Right renal cortex interstitium (tissue), 3 donors: ENCODE results near the gene UNC5B. TPM values are rescaled to one million over a fixed set of nuclear protein-coding genes. Genes with fewer than 3 reads are reported as not detected.
"Not testable (repeated sequence)": the region's sequence is repeated elsewhere in the genome, so short reads cannot be mapped to it uniquely, and the experiment has no call there.

Experiments used
- DNase-seq, 3 donors: peaks; one replicate each; pipeline ENCODE4 v3.0.0-alpha.2; 2013; ENCODE audit warnings: low read depth in 3 of 3, low spot score in 2 of 3
- polyA plus RNA-seq, 3 donors: library from polyadenylated mRNA; unstranded; fragments of 120-200 nt; gene quantifications; one replicate each; pipeline ENCODE4 v1.2.1, GENCODE V29; 2013; ENCODE audit not compliant: insufficient read length in 3 of 3

Gene UNC5B
- polyA plus RNA-seq, 3 donors = 48.3 to 65.0 (median 49.0) TPM

DNA sequence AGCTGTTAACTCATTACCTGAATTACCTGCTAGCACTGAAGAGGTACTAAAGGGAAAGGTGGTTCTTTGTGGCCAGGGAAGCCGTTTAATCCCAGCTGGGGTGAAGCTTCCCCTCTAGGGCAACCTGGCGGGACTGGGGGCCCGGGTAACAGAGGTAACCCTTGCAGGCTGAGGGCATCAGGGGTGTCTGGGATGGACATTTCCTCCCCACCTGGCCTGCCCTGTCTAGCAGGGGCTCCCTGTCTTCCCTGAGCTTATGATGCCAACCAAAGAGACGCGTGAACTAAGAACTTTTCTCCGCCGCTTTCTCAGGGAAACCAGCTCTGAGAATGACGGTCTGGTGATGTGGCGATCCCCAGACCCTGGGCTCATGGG lies 52.8 kb downstream of the UNC5B start:
- no peak for DNase-seq

DNA sequence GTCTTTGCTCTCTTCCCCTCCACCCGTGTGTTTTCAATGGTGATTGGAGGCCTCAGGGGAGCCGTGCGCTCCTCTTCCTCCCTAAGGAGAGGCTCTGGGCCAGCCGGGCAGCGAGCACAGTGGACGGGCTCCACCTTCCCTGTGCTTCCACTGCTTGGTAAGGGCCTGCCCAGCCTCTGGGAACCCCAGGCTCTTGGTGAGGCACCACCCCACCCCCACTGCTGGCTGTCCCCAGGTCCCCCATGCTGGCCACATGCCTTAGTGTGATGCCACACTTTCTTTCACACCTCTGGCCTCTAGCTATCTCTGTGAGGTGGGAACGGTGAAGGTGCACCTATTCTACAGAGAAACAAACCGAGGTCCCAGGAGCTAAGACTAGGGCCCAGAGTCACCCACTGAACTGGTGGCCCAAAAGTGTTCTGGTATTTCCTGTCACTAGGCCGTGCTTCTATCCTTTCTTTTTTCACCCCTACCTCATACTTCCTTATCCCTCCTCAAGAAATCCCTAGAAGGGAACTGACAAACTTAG lies 53.3 kb downstream of the UNC5B start:
- no peak for DNase-seq

DNA sequence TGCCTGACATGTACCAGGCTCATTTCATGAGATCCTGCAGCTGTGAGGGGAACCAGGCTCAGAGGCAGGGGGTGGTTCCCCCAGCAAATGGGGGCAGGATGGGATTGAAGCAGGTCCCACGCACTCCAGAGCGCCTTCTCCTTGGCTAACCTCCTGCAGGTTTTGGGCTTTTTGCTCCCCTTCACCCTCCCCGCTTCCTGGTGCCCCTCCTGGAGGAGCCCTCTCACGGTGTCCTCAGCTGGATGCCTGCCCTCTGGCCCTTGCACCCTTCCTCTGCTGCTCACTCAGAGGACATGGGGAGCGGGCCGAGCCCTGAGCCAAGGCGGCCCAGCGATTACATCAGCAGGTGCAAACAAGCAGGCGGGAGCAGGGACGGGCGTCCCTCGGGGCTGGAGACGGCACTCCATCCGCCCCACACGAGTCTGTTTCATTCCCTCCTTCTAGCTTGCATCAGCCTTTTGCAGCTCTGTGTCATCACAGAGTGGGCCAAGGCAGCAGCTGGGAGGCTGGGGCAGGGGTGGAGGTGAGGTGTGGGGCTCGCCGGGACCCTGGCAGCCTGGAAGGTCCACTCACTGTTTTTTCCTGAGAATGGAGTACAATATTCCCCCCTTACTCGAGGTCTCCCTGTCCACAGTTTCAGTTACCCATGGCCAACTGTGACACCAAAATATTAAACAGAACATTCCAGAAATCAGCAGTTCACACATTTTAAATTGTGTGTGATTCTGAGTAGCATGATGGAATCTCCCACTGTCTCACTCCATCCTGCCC lies 54.0 kb downstream of the UNC5B start:
- DNase-seq = no peak

DNA sequence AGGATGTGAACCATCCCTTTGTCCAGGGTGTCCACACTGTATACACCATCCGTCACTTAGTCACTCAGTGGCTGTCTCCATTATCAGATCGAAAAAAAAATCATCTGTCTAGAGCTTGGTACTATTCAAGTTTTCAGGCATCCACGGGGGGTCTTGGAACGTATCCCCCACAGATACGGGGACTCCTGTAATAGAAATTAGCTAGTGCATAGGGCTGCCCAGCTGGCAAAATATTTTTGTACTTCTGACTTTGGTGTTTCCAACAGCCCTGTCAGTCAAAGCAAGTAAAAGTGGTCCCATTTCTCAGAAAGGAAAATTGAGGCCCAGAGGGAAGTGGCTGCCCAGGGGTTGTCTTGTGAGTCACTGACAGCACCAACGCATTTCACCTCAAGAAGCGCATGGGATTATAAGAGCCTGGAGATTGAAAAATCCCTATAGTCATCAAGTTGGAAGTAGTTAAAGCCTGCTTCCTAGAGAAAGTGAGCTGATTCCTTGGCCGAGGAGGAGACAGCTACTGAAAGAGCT lies 54.6 kb downstream of the UNC5B start:
- no peak for DNase-seq

DNA sequence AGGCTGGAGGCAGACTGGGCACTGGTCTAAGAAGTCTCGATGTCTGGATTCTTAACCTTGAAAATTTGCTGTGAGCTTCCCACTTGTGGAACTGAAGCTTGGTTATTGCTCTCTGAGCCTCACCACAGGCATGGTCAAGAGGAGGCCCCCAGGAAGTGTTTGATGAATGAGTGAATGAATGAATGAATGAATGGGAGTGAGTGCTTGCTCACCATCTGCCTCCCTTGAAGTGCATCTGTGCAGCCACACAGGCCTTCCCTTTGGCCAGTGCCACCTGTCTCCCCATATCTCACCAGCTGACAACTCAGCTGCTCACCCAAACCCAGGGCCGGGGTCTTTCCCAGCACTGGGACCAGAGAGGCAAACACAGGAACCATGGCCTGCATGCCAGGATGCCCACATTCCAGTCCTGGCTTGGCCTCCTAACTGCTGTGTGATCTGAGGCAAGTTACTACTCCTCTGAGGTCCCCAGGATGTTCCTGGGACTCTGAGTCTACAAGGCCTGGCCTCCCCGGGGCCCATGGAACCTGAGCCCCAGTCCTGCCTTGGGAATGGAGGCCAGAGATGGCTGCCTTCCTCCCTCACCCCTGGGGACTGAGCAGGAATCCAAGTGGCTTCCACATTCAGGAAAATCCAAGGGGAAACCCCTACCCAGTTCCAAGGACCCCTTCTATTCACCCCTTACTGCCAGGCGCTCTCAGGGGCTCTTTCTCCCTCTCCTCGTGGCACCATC lies 55.3 kb downstream of the UNC5B start:
- no peak for DNase-seq

DNA sequence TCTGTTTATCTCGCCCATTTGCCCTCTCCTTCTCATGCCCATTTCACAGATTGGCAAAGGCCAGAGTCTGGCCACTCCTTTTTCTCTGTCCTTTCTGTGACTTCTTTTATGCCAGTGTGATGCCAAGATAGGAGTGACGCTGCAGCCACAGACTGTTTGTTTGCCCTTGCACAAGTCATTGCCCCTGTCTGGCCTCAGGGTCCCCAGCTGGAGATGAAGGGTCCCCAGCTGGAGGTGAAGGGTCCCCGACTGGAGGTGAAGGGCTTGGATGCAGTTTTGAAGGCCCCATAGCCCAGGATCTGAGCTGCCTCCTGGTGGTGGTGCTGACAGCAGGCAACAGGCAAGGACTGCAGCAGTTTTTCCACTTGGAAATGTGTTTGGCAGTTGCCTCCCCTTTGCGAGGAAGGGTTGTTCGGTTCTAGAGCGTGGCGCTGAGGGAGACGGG lies 55.9 kb downstream of the UNC5B start:
- no peak for DNase-seq

DNA sequence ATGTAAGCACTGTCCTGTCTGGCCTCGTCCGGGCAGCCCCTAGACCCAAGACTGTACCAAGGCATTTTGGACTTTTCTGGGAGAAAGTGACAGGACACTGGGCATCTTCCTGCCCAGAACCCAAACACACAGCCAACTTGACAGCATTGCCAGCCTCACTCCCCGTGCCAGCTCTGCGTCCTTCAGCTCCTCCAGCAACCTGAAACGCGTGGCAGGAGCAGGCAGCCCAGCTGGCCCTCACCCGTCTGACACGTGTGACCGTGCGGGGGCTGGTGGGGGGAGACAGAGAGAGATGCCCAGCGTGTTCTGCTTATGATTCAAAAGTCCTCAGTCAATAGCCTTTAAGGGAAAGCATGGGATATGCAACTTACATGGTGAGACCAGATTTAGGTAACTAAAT lies 56.4 kb downstream of the UNC5B start:
- DNase-seq = no peak

DNA sequence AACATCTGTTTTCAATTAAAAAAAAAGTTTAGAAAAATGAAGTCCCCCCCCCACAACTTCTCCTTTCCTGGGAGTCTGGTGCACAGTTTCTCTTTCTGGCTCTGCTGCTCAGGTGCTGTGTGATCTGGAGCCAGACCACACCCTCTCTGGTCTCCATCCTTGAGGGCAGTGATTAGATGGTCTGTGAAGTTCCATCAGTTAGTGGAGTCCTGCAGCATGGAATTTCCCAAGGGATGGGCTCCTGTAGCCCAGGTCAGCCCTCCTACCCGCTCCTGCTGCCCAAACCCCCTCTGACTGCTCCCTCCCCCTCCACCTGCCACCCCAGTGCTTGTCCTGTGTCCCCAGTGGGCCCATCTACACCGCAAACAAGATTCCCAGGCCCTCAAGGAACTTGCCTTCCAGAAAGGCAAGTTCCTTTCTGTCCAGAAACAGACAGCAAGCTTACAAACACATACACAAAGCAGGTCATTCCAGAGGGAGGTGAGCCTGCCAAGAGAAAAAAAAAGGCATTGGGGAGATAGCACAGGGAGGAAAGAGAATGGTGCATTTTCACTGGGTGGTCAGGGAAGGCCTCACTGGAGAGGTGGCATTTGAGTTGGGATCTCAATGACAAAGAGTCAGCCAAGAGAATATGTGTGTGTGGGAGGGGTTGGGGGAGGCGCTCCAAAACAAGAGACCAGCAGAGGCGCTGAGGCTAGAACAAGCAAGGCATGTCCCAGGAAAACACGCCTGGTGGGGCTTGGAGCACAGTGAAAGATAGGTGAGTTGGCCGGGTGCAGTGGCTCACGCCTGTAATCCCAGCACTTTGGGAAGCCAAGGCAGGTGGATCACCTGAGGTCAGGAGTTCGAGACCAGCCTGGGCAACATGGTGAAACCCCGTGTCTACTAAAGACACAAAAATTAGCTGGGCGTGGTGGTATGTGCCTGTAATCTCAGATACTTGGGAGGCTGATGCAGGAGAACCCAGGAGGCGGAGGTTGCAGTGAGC lies 57.2 kb downstream of the UNC5B start:
- DNase-seq = no peak

DNA sequence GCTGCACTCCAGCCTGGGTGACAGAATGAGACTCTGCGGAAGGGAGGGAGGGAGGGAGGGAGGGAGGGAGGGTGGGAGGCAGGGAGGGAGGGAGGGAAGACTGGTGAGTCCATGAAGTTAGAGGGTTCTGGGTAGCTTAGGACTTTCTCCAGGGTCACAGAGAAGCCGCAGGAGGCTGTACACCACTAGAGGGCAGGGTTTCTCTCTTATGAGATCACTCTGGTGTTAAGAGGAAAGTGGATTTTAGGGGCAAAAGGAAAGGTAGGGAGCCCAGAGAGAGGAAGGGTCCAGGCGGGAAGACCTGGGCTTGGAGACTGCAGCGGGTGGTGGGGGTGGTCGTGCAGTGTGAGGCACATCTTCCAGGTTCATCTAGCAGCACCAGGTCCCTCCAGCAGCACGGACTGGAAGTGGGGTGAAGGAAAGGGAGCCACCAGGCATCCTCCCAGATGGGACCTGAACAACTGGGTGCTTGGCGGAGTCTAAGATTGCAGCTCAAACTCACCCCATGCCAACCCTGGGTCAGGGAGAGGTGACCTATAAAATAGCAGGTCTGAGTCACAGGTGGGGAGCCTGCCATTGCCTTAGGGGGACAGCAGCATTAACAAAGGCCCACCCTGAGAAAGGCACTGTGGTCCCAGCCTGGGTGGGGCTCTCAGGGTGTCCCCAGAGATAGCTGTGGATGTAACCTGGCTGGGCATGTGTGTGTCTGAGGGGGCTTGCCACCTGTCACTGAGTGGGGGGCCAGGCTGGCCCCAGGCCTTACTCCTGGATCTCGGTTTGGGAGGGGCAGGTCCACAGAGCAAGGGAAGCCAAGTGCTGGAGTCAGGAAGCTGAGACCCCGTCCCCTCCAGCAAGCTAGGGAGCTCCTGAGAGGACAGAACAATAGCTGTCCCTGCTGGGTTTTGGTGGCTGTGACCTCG lies 58.2 kb downstream of the UNC5B start:
- peak in 1 of 3 donors; percentile 69 for DNase-seq

DNA sequence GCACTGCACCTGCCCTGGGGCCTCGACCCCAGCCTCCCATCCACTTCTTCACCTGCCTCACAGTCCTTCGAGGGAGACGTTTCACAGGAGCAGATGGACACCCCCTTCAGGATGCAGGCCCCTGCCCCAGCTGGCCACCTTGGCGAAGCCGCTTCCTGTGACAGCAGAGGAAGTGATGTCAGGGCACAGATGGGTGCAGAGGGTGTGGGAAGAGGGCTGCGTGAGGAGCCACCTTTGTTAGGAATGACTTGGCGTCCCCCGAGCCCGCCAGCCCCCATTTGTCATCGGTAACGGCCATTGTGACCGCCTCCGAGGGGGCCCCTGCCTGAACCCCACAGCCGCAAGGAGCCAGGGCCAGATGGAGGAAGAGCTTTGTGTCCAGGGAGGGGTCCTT lies 59.3 kb downstream of the UNC5B start:
- DNase-seq = no peak

DNA sequence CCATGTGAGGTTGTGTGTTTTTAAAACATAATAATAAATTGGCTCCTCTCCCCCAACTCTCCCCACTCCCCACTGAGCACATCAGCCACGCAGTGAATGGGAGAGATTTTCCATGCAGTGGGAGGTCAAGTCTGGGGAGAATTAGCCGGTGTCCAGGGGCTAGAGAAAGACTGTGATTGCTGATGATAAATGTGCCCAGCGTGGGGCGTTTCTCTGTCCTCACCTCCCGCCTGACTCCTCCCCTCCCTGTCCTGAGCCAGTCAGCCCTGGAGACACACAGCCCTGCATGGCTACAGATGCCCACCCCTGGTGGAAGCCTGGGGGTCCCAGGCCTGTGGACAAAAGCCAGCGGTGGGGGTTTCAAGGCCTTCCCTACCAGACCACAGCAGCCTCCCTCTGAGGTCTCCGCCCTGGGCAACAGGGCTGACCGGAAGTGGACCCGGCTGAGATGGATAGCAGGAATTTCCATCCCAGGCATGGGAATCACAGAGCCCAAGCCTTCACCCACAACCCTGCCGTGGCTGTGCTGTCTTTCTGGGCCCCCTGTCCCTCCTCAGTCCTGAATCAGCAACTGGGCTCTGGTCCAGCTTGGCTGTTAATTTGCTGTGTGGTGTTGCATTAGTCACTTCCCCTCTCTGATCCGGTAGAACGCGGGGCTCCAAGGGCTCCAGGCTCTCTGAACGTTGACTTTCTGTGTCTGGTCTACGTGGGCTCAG lies 59.8 kb downstream of the UNC5B start:
- DNase-seq = no peak

DNA sequence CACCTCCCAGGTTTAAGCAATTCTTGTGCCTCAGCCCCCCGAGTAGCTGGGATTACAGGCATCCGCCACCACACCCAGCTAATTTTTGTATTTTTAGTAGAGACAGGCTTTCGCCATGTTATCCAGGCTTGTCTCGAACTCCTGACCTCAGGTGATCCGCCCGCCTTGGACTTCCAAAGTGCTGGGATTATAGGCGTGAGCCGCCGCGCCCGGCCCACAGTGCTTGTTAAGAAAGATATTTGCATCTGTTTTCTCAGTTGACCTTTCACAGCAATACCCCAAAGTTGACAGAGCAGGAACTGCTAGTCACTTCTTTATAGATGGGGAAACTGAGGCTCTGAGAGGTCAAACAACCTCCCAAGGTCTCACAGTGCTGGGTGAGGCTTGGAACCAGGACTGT lies 60.6 kb downstream of the UNC5B start:
- not testable (repeated sequence) for DNase-seq

DNA sequence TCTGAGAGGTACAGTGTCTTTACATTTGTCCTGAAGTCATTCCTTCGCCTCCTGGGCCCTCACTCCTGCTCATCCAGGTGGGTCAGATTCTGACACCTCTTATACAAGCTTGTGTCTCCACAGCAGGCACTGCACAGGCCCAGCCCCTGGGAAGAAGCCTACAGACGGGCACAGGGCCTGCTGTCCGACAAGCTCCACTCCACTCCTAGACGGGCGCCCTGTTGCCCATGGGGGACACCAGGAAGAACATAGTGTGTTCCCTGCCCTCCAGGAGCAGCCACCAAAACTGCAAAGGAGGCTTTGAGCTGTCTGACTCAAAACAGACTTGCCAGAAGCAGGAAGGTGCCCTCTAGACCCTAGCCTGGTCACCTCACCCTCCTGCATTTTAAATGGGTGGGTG lies 61.1 kb downstream of the UNC5B start:
- no peak for DNase-seq

DNA sequence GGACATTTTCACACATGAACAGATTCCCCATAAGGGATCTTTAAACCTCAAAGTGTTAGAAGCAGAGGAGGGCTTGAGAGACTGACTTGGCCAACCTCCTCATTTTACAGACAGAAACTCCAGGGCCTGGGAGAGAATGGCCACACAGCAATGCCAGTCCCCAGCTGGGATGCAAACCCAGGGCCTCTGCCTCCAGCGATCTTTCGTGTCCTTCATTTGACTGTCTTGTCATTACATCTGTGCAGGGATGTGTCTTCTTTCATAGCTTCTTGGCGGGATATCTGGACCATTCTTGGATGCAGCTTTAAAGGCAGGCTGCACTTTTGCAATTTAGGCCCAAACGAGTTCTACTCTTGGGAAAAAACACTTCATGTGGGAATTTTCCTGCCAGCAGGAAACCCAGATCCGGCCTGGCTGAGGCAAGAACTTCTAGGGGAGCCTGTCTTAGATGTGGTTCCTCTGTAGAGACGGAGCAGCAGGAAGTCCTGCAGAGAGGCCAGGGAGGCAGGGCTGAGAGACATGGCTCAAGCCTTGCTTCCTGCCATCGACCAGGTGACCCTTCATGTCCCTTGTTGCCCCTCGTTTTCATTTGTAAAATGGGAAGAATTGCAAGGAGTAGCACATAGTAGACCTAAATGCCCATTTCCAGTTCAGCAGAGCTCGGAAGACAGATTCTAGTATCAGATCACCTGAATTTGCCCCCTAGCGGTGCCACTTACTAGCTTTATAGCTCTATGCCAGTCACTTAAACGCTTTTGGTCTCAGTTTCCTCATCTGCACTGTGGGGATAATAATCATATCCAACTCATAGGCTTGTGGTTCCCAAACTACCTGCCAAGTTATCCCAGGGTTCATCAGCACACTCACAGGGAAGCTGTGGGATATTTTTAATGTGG lies 62.8 kb downstream of the UNC5B start:
- DNase-seq = no peak

DNA sequence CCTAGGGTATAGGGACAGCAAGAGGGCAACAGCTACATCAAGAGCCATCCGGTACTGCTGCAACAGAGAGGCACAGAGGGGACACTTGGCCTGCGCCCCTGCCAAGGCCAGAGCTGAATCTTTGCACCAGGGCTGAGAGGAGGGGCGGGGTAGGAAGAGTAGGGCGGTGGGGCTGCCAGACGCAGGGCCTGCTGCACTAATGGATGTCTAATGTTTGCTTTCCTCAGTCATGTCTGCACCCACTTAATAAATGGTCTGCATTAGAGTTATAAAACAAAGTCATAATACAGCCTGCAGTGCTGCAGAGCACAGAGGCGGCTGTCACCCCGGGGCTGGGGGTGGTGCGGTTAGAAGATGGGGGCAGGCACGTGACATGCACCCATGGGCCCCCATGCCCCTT lies 64.5 kb downstream of the UNC5B start:
- DNase-seq = no peak

DNA sequence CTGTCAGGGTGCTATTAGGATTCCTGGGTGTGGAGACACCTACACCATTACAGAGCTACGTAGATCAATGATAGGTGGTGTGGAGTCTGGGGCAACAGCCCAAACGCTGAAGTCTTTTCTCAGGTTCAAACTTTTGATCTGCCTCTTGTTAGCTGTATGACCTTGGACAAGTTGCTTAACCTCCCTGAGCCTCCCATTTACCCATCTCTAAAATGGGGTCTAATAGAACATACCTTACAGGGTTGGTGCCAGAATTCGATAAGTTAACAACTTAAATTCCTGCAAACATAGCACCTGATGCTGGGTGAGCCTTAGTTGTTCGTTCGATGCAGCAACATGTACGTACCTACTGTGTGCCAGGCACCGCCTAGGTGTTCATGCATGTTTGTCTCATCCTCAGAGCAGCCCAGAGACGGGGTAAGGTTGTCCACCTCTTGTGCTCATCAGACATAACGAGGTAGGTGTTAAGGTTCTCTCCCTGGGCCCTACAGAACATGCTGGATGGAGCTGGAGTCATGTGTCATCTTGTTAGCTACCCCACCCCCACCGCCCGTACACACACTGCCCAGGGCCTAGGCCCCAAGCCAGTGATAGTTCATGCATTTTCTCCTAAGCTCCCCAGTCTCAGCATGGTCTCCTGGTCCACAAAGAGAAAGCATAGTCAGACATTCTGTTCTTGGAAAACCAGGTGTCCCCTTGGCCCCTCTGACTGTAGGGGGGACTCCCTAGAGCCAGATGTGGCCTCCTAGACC lies 65.7 kb downstream of the UNC5B start:
- DNase-seq = no peak
